ENCODE data around the gene STXBP6.

- TF ChIP-seq POLR2A (IDR thresholded peaks at IDR 0.05): no peak
- TF ChIP-seq, protein P1, sequence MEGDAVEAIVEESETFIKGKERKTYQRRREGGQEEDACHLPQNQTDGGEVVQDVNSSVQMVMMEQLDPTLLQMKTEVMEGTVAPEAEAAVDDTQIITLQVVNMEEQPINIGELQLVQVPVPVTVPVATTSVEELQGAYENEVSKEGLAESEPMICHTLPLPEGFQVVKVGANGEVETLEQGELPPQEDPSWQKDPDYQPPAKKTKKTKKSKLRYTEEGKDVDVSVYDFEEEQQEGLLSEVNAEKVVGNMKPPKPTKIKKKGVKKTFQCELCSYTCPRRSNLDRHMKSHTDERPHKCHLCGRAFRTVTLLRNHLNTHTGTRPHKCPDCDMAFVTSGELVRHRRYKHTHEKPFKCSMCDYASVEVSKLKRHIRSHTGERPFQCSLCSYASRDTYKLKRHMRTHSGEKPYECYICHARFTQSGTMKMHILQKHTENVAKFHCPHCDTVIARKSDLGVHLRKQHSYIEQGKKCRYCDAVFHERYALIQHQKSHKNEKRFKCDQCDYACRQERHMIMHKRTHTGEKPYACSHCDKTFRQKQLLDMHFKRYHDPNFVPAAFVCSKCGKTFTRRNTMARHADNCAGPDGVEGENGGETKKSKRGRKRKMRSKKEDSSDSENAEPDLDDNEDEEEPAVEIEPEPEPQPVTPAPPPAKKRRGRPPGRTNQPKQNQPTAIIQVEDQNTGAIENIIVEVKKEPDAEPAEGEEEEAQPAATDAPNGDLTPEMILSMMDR (IDR thresholded peaks at IDR 0.05): no peak
Observed at GRCh38 chr14:25007832-25008231, 42.1 kb downstream of the STXBP6 start.
